Measurements from ENCODE around the gene HPSE2.

Gene HPSE2

DNA sequence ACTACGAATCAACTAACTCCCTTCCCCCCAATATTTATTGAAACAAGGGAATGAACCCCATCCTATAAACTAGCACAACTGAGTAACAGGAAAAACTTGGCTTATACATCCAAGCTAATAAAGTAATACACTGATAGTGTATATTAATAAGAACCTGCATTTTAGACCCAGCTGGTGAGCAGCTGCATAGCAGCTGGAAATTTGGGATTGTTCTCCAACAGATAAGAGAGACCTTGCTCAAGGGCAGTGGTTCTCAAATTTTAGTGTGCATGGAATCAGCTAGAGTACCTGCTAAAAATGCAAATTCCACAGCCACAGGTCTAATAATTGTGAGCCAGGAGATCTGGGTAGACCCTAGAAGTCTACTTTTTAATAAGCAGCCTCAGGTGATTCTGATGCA, 404.3 kb downstream of the HPSE2 start:
- TF ChIP-seq, protein P1, sequence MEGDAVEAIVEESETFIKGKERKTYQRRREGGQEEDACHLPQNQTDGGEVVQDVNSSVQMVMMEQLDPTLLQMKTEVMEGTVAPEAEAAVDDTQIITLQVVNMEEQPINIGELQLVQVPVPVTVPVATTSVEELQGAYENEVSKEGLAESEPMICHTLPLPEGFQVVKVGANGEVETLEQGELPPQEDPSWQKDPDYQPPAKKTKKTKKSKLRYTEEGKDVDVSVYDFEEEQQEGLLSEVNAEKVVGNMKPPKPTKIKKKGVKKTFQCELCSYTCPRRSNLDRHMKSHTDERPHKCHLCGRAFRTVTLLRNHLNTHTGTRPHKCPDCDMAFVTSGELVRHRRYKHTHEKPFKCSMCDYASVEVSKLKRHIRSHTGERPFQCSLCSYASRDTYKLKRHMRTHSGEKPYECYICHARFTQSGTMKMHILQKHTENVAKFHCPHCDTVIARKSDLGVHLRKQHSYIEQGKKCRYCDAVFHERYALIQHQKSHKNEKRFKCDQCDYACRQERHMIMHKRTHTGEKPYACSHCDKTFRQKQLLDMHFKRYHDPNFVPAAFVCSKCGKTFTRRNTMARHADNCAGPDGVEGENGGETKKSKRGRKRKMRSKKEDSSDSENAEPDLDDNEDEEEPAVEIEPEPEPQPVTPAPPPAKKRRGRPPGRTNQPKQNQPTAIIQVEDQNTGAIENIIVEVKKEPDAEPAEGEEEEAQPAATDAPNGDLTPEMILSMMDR (IDR thresholded peaks at IDR 0.05; ENCODE audit: borderline replicate concordance, insufficient read depth, low read depth, low read length), result no peak
- H3K4me3 ChIP-seq (ENCODE audit: low read depth, low read length), result no peak overlapping the region

DNA sequence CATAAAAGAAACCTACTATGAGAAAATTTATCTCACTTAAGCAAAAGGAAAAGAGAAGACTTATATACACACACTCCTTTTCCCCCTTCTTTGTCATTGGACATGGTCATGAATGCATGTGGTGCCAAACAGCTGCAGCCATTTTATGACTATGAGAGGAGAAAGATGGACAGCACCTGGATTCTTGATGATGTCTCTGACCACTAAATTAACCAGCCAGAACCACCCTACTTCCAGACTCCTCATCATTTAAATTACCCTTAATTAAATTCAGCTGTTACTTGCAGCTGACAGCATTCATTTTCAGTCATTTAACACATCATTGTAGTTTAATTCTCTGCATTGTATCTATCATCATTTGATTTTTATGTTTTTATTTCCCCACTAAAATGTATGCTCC, 409.9 kb downstream of the HPSE2 start:
- TF ChIP-seq, protein P1 (IDR thresholded peaks at IDR 0.05; ENCODE audit: borderline replicate concordance, insufficient read depth, low read depth, low read length), result no peak

DNA sequence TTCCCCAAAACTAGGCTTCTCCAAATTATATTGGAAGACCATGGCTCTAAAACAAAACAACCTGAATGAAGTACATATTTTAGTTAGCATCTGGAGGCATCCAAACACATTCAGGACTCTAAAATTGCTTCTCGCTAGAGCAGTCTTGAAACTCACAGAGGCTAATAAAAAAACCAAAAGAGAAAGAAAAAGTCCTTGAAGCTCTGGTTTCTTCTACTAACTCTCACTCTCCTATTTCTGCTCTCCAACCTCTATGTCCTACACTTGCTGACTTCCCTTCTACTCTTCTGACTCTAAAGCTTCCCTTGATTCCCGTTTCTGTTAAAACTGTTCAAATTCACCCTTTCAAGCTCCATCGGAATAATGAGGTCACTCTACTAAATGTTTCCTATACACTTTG, 418.3 kb downstream of the HPSE2 start:
- TF ChIP-seq, protein P1 (IDR thresholded peaks at IDR 0.05; ENCODE audit: borderline replicate concordance, insufficient read depth, low read depth, low read length), result no peak
- no peak overlapping the region for H3K4me3 ChIP-seq (ENCODE audit: low read depth, low read length)

More for the DNA sequence above, 409.9 kb downstream of the HPSE2 start:
- H3K4me3 ChIP-seq (ENCODE audit: low read depth, low read length), result no peak overlapping the region

DNA sequence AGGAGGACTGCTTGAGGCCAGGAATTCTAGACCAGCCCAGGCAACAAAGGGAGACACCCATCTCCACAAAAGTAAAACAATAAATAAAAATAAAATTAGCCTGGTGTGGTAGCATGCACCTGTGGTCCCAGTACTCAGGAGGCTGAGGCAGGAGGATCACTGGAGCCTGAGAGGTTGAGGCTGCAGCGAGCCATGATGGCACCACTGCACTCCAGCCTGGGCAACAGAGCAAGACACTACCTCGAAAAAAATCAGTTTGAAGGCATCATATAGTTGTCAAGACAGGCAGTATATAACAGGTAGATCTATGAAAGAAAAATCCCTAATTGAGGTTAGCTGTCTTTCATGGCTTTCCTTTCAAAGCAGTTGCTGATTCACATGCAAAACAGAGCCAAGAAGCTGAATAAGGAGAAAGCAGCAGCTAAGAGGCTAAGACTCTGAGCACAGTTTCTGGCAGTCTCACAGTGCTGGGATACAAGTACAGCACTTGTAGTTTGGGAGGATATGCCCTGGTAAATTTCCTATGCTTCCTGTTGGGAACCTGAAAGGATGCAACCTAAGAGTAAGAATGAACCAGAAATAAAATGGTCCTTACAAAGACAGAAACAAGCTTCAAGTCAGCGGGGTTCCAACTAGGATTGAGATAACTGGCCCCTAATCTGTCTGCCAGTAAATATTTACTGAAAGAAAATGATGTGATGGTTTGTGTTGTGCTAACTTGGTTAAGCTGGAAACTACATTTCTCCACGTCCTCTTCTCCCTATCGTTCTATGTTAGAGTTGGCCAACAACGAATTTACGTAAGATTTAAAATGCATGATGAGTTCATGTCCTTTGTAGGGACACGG, 420.4 kb downstream of the HPSE2 start:
- H3K4me3 ChIP-seq (ENCODE audit: low read depth, low read length), result no peak overlapping the region
- TF ChIP-seq, protein P1 (IDR thresholded peaks at IDR 0.05; ENCODE audit: borderline replicate concordance, insufficient read depth, low read depth, low read length), result no peak

DNA sequence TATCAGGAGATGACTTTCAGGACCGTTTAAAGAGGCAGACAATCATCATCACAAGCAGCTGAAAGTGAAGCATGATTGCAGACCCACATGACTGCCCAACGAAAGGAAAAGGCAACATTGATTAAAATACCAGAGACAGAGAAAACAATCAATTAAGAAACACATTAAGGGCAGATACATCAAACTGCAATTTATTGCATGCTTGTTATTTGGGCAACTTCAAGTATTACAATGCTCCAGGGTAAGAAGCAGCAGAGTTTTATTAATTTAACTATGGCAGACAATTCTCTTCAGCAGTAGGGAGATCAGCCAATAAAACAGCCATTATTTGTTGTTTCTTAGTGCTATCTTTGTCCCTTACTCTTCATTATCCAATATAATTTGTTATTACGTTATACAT, 421.2 kb downstream of the HPSE2 start:
- no peak overlapping the region for H3K4me3 ChIP-seq (ENCODE audit: low read depth, low read length)

DNA sequence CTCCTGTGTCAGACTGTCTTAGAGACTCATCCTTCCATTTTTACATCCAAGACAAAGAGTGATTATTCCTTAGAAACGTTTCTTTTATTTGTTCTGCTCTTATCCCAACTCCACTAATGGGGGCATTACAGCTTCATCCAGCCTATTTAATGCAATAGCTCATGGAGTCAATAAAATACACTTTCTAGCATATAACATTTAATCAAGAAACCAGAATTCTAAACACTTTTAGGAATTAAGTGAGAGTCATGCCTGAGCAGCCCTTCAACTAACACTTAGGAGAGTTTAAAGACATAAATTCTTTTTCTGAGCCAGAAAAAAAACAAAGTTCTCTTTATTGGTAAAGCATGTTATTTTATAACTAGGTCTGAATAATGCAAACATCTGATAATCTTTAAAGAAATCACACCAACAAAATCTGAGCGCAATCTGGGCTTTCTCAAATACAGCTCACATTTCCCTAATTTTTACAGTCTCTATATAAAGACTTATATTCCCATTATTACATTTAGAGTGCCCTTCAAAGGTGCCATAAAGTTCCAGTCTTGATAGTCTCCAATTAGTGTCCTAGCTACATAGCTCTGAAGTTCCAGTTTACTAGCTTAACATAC, 427.3 kb downstream of the HPSE2 start:
- TF ChIP-seq, protein P1 (IDR thresholded peaks at IDR 0.05; ENCODE audit: borderline replicate concordance, insufficient read depth, low read depth, low read length), result no peak
- H3K4me3 ChIP-seq (ENCODE audit: low read depth, low read length), result no peak overlapping the region

More for the DNA sequence above, 421.2 kb downstream of the HPSE2 start:
- TF ChIP-seq, protein P1 (IDR thresholded peaks at IDR 0.05; ENCODE audit: borderline replicate concordance, insufficient read depth, low read depth, low read length), result no peak

DNA sequence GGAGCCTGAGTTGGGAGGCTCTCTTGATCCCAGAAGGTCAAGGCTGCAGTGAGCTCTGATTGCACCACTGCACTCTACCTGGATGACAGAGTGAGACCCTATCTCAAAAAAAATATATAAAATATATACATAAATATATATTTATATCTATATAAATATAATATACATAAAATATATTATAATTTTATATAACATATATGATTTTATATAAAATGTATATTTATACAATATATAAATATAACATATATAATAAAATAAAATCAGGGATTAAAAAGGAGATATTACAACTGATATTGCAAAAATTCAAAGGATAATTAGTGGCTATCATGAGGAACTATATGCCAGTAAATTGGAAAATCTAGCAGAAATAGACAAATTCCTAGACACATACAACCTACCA, 435.4 kb downstream of the HPSE2 start:
- TF ChIP-seq, protein P1 (IDR thresholded peaks at IDR 0.05; ENCODE audit: borderline replicate concordance, insufficient read depth, low read depth, low read length), result no peak
- H3K4me3 ChIP-seq (ENCODE audit: low read depth, low read length), result no peak overlapping the region
